GM21717 (cell line): ENCODE measurements around the gene BCS1L.

Experiments
- ATAC-seq: cut with Tn5 transposase; IDR thresholded peaks from one replicate; pipeline ENCODE4 v1.9.1; 2021; ENCODE audit warnings: mild to moderate bottlenecking, moderate library complexity; ENCODE audit not compliant: unreplicated experiment

BCS1L gene

DNA sequence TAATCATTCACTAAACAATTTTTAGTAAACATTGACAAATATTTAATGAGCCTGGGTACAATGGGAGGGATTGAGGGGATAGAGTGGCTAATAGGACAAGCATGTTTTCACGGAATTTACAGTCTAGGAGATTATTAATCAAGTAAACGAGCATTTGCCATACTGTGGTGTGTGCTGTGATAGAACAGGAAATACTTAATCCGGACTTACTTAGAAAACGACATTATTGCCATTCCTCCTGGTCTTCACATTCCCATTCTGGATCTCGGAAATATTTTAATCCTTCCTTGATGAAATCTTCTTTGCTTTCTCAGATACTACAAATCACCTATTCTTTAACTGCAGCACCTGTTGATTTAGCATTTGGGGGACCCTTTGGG lies 52.1 kb downstream of the BCS1L start:
- ATAC-seq, result no peak
